ENCODE measurements around the gene INSR.
A peak's percentile ranks its signal among the peaks of the same experiment; 100 is the strongest.
"Not testable (repeated sequence)": the region's sequence is repeated elsewhere in the genome, so short reads cannot be mapped to it uniquely, and the experiment has no call there.

Gene INSR

DNA sequence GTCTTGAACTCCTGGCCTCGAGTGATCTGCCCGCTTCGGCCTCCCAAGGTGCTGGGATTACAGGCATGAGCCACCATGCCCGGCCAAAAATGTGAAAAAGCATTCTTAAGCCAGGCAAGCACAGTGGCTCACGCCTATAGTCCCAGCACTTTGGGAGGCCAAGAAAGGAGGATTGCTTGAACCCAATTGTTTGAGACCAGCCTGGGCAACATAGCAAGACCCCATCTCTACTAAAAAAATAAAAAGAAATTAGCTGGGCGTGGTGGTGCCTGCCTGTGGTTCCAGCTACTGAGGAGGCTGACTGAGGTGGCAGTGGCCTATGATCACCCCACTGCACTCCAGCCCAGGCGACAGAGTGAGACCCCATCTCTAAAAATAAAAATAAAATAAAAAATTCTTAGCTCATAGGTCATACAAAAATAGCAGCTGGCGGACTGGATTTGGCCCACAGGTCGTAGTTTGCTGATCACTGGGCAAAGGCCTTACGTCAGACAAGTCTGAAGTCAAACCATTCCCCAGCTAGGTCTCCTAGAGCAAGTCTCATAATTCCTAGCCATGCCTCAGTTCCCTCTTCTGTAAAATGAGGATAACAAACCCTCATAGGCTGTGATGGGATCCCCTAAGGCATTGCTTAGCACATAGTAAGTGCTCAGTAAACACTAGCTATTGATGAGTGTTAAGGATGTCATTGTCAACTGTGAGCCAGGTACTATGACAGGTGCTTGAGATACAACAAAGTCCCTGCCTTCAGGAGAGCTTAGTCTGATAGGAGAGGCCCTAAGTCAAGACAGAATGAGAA lies 36.0 kb downstream of the INSR start:
- DNase-seq (ENCODE audit: low spot score), result no peak

DNA sequence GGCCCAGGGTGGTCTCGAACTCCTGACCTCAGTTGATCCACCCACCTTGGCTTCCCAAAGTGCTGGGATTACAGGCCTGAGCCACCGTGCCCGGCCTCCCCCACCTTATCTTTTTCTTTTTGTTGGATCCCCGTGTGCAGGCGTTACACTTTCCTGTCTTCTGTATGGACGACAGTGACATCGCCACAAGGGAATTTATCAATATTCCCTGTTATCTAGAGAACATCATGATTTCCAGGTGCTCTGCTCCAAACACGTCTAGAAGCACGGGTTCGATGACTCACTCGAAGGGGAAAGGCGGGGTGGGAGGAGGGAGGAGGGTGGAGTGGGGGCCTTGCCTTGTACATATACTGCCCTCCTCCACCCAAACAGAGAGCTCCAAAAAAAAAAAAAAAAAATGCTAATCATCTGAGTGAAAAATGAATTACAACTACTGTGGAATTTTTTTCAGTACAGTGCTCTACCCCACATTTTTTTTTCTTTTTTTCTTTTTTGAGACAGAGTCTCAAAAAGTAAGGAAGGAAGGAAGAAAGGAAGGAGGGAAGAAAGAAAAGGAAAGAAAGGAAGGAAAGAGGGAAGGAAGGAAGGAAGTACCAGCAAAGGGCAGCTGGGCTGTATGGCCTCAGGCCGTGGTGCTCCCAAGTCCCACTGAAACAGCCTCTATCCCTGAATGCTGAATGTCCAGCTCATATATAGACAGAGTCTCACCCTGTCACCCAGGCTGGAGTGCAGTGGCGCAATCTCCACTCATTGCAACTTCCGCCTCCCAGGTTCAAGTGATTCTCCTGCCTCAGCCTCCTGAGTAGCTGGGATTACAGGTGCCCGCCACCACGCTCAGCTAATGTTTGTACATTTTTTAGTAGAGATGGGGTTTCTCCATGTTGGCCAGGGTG lies 36.8 kb downstream of the INSR start:
- no peak for DNase-seq (ENCODE audit: low spot score)

- no peak for DNase-seq (ENCODE audit: low spot score)
These were observed 38.6 kb downstream of the INSR start for GRCh38 chr19:7255631-7256030.

DNA sequence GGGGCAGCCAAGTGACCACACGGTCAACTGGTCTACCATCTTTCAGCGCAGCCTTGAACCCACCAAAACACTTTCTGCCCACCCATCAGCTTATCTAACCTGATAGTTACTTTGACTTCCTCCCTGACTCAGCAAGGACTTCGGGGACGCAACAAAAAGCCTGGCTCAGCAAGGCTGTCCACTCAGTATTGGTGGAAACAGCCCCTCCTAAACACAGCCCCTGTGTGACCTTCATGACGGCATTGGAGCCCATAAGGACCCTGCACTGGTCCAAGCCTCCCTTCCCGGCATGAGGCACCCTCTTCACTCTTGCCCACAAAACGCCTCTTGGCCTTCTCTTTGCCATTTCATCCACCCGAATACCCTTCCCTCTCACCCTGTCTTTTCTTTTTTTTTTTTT lies 39.1 kb downstream of the INSR start:
- DNase-seq (ENCODE audit: low spot score), result no peak

DNA sequence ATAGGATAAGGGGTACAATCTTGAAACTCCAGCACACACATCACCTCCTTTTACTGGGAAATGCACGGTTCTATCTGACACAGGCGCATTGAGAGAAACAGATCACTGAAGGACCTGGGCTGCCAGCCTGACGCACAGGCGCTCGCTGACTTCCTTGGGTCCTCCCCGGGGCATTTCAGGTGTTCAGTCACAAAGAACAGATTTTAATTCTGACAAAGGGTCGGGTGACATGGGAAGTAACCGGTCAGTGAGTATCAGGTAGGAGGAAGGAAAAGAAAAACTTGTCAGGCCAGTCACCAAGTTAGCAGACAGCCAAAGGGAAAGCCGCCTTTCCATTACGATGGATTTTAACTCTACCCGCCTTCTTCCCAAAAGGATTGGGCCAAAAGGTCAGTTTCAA lies 39.6 kb downstream of the INSR start:
- no peak for DNase-seq (ENCODE audit: low spot score)

- no peak for DNase-seq (ENCODE audit: low spot score)
These were observed 41.9 kb downstream of the INSR start for GRCh38 chr19:7252364-7252763.

GRCh38 chr19:7251494-7251893 lies 42.7 kb downstream of the INSR start:
- DNase-seq (ENCODE audit: low spot score), result no peak

GRCh38 chr19:7250951-7251350 lies 43.3 kb downstream of the INSR start:
- DNase-seq (ENCODE audit: low spot score), result no peak

DNA sequence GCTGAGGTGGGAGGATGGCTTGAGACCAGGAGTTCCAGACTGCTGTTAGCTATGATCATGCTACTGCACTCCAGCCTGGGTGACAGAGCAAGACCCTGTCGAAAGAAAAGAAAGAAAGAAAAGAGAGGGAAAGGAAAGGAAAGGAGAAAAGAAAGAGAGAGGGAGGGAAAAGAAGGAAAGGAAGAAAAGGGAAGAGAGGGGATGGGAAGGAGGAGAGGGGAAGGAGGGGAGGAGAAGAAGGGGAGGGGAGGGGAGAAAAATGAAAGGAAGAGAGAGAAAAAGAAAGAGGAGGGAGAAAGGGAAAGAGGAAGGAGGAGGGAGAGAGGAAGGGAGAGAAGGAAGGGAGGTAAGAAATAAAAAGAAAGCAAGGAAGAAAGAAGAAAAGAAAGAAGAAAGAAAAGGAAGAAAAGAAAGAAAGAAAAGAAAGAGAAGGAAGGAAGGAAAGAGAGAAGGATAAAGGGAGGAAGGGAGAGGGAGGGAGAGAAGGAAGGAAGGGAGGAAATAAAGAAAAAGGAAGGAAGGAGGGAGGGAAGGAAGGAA lies 44.1 kb downstream of the INSR start:
- DNase-seq (ENCODE audit: low spot score), result no peak

DNA sequence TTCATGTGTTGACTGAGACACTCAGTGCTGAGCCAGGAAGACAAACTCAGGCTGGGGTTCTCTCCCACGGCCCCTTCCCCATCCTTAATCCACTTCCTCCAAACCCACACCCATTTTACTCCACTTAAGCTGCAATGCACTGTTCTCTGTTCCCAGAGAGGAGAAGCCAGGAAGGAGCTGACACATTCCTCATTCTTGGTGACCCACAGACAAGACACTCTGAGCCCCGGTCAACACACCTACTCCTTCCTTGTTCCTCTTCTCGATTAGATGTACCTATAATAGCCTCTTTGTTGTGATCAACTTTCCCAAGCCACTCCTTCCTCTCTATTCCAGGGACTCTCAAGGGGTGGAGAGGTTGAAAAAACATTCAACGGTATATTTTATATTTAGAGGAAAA lies 47.1 kb downstream of the INSR start:
- DNase-seq (ENCODE audit: low spot score), result no peak

DNA sequence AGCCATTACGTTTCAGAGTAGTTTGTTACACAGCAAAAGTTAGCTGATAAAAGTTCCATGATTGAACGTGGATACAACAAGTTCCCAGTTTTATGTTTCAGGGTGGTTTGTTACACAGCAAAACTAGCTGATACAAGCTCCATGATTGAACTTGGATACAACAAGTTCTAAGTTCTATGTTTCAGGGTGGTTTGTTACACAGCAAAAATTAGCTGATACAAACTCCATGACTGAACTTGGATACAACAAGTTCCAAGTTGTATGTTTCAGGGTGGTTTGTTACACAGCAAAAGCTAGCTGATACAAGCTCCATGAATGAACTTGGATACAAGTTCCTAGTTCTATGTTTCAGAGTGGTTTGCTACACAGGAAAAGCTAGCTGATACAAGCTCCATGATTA lies 47.6 kb downstream of the INSR start:
- no peak for DNase-seq (ENCODE audit: low spot score)

GRCh38 chr19:7242601-7243258 lies 51.5 kb downstream of the INSR start:
- peak; percentile 77 for DNase-seq (ENCODE audit: low spot score)

DNA sequence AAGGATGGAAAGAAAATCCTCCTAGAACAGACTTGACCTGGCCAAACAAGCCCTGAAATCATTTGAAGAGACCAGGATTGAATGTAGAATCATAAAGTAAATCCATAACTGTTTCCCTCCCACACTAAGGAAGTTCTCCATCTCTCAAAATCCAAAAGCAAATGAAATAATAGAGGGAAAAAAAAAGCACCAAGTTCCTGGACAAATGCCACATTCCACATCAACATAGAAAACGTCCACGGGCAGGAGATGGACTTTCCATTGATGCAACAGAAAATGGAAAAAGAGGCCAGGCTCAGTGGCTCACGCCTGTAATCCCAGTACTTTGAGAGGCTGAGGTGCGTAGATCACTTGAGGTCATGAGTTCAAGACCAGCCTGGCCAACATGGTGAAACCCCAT lies 56.2 kb downstream of the INSR start:
- DNase-seq (ENCODE audit: low spot score), result no peak

DNA sequence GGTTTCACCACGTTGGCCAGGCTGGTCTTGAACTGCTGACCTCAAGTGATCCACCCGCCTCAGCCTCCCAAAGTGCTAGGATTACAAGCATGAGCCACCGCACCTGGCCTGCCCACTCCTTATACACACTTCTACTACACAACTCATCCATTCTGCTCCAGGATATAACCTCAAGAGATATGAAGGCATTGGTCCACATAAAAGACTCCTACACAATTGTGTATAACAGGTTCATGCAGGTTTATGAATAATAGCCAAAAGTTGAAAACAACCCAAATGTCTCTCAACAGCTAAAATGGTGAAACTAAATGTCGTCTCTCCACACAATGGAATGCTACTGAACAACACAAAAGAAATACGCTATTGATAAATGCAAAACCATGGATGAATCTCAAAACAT lies 58.1 kb downstream of the INSR start:
- DNase-seq (ENCODE audit: low spot score), result no peak

GRCh38 chr19:7230826-7231225 lies 63.4 kb downstream of the INSR start:
- DNase-seq (ENCODE audit: low spot score), result no peak

- DNase-seq (ENCODE audit: low spot score), result no peak
These were observed 64.5 kb downstream of the INSR start for GRCh38 chr19:7229735-7230134.

GRCh38 chr19:7228935-7229541 lies 65.2 kb downstream of the INSR start:
- no peak for DNase-seq (ENCODE audit: low spot score)

DNA sequence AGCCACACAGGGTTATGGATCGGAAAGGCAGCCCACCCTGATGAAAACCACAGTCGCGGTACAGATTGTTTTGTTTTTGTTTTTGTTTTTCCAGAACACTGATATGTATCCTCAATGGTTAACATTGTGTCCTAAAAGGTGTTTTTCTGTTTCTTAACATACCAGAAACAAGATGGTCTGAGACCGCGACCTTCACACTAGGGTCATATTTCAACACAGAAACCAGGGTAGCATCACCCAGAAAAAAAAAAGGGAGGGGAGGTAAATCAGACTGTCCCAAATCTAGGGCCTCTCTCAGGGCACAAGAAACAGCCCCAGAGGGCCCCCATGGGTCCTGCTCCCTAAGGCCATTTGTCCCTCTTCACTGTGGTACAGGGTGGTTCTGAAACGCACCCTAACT lies 66.5 kb downstream of the INSR start:
- no peak for DNase-seq (ENCODE audit: low spot score)

- not testable (repeated sequence) for DNase-seq (ENCODE audit: low spot score)
These were observed 67.1 kb downstream of the INSR start for GRCh38 chr19:7227149-7227548.

DNA sequence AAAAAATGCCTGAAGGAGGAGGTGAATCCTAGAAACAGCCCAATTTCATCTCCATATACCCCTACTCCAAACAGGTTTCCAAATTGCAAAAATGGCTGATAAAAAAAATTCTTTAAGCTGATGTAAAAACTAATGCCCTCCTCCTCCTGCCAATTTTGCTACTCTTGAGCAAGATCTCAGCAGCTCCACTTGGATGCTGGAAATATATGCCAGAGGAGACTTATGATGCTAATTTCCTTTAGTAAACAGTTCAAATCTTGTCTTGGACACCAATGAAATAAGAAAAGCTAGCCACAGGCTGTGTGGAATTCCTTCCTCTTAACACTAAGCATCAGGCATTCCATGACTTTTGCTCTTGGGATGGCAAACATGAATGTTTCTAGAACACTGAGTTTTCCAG lies 67.5 kb downstream of the INSR start:
- DNase-seq (ENCODE audit: low spot score), result no peak

DNA sequence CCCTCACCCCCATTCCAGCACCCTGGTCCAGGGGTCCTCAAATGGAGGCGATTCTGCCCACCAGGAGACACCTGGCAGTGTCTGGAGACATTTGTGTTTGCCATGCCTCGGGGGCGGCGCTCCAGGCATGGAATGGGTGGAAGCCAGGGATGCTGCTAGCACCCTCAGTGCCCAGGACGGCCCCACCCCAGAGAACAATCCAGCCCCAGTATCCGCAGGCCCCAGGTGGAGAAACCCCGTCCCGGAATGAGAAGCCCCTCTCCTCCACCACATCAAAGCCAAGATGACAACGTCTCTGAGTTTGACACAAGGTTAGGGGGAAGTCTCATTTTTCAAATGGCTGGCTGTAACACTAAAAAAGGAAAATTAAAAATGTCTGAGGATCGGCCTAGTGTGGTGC lies 68.5 kb downstream of the INSR start:
- no peak for DNase-seq (ENCODE audit: low spot score)

- DNase-seq (ENCODE audit: low spot score), result no peak
These were observed 69.2 kb downstream of the INSR start for GRCh38 chr19:7224995-7225394.
